Measurements from ENCODE around the gene SERPINB2.

GRCh38 chr18:63889626-63890025 is 2.1 kb downstream of the SERPINB2 start:
- no peak for TF ChIP-seq TOX (CRISPR knock-in tag; IDR thresholded peaks at IDR 0.05; ENCODE audit: borderline replicate concordance)
- TF ChIP-seq ZFP3 (CRISPR knock-in tag; IDR thresholded peaks at IDR 0.05) = no peak
- no peak for TF ChIP-seq RARB (CRISPR knock-in tag; IDR thresholded peaks at IDR 0.05)
- TF ChIP-seq ZFP30 (CRISPR knock-in tag; IDR thresholded peaks at IDR 0.05) = no peak
